Measurements from ENCODE around the gene TMEM184A.

The TMEM184A gene

DNA sequence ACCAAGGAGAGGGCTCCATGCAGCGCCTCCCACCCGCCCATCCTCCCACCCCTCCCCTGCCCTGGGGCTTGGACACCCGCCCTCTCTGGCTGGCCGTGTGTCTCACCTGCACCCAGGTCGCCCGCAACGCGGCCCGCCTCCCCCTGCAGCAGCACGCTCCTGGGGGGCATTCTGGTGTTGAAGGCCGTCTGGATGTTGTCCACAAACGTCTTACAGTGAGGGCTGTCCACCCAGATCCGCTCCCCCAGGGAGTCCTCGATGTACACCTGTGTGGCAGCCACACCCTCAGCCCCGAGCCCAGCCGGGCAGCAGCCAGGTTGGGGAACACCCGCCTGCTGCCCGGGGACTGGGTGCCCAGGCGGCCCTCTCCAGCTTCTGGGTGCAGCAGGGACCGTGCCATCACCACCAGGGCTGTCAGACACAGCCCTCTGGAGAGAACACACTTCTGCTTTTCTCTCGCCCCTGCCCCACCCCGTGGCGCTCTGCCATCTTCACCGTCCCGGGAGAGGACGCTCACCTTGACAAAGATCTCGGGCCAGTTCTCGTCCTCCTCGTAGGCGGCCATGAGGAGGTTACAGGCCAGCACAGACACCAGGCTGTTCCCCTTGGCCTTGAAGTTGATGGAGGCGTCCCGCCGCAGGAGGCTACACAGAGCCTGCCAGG is 56.5 kb downstream of the TMEM184A start:
- DNase-seq: no peak

DNA sequence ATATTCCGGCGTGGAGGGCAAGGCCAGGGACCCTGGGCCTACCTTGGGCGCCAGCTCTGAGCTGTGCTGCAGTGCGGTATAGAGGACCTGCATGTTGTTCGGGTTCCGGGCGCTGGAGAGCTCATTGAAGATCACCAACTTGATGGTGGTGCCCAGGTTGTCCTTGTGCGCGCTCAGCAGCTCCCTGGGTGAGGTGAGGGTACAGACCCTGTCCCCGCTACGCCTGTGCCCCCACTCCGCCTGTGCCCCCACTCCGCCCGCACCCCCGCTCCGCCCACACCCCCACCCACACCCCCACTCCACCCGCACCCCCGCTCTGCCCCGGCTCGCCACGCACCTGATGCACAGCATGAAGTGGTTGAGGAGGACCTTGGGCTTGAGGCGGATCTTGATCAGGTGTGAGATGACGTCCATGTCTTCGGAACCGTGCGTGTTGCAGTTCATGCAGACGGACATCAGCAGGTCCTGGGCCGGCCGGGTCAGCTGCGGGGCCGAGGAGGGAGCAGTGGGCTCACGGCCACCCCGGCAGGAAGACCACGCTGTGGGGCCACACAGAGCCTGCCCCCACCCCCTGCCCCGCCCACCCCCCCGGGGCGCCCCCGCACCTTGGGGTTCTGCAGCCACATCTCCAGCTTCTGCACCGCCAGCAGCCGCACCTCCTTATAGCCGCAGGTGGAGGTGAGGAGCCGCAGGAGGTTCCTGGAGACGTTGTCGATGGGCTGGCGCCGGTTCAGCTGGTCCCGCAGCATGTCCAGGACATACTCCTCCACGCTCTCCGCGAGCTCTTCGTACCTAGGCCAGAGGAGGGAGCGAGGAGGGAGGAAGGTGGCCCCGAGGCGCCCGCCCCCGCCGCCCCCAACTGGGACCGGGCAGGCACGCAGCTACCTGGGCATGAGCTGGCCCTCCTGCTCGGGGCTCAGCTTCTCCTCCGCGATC is 57.4 kb downstream of the TMEM184A start:
- DNase-seq: no peak

DNA sequence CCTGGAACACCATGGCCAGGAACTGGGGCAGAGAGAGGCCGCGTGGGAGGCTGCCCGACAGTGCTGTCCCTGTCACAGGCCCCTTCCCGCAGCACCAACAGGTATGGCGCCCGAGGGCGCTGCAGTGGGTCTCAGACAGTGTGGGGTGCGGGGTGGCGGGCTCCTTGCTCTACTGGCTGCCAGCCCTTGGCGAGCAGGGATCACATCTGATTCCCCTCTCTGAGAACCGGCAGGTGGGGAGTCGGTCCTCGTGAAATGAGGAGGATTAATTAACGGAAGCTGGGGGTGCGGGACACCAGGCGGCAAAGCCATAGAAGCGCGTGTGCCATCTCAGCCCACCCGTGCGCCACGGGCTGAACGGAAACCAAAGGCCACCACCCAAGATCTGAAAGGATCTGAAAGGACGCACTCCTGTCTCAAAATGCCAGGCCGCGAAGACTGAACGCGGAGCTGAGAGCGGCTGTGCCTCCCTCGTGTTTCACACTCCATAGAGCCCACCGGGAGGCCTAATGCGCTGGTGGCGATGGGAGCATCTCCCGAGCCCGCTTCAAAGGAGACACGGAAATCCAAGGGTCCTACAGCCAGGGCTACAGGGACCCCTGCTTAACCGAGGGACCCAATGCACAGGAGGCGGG is 58.6 kb downstream of the TMEM184A start:
- DNase-seq: no peak

DNA sequence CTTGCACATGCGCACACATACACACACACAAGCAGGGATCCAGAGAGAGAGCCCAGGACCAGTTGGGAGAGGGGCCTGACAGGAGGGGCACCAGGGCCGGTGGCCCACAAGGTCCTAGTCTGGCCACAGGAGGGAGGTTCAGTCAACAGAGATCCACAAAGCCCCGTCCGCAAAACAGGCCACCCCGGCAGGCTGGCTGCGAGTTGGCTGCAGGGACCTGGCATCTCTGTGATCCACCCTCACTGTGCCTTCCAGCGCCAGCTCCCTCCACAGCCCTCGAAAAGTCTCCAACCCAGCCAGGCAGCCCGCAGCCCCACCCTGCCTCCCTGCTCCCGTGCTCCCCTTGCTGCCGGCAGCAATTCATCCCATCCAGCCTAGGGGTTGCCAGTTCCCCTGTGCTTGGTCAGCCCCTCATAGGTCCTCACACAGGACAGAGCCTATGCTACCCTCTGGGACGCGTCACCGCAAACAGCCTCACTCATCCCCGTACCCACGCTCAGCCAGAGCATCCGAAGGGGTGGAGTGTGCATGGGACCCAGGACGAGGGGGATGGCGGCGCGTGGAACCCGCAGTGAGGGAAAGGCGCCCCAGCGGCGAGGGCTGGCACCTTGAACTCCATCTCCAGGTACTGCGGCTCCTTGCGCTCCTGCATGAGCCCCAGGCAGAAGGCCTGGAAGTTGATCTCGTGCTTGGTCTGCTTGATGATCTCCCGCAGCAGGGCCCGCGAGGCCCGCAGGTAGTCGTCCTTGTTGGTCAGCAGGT is 59.3 kb downstream of the TMEM184A start:
- no peak for DNase-seq

DNA sequence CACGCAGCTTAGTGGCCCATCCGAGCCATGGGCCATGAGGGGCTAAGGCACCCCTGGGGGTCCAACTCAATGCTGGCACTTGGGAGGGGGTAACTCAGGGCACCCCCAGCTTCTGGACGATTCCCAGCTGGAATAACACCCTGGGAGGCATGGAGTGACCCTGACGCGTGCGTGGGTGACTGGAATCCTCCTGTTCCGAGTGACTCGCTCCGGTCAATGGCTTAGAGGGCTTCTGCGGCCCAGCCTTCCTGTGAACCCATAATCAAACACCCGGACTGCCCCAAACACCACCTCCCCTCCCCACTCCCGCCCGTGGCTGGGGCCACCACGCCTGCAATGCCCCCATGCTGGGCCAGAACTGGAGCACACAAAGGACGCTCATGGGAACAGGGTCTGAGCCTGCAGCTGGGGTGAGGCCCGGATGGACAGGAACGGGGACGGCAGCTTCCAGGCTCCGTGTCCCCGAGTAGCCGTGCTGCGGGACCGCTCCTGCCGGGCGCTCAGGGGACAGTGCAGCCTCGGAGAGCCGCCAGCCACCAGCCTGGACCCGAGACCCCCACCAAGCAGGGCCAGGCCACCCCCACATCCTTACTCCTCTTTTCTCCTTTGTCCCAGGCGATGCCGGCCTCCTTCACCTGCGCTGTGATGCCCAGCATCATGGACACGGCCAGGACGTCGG is 60.3 kb downstream of the TMEM184A start:
- no peak for DNase-seq

DNA sequence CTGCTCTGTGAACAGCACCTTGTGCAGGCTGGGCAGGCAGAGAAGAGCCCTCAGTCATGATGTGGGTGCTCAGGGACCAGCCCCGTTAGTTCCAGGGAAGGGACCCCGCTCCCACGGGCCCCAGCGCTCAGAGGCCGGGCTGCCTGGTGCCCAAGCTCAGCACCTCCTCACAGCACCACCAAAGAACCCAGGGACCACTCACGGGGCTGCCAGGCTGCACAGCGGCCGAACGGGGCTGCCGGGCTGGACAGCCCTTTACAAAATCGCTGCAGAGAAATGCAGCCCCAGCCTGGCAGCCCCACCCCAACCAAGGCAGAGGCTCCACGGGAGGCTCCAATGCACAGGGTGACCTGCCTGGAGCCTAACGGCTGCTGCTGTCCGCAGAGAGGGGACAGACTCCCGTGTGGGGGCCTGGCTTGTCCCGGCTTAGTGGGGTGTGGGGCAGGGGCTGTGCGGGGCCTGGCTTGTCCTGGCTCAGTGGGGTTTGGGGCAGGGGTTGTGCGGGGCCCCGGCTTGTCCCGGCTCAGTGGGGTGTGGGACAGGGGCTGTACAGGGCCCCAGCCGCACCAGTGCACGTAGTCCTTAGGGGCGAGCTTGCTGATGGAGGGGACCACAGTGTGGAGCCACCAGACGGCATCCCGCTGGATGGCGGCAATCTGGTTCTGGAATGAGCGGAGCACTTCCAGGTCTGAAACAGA is 61.0 kb downstream of the TMEM184A start:
- no peak for DNase-seq

DNA sequence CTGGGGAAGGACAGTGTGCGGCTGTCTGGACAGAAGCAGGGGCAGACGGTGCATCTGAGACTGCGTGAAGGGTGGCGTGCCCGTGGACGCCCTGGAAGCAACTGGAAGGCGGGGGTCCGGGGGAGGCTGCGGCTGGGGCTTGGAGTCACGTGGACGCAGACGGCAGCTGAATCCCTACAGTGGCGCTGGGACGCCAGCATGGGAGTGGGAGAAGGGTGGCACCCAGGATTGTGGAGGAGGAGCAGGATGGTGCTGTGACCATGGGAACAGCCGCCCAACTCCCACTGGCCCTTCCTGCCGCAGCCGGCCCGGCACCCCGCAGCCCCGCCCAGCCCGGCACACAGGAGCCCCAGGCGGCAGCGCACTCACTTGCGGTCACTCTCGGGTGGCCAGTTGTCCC is 61.6 kb downstream of the TMEM184A start:
- no peak for DNase-seq

DNA sequence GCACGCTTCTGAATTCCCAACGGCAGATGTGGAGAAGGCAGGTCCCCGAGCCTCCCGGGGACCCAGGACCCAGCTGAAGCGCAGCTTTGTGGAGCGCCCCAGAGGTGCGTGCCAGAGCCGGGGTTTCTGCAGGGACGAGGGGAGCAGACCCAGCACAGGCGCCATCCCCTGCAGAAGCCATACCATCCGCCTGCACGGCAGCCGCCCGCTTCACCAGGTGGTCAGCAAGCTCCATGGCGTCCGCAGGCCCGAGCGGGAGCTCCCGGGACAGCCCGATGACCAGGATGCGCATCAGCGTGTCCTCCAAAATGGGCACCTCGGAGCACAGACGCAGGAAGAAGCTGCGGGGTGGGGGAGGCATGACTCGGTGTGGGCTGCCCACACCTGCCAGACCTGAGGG is 62.4 kb downstream of the TMEM184A start:
- no peak for DNase-seq

DNA sequence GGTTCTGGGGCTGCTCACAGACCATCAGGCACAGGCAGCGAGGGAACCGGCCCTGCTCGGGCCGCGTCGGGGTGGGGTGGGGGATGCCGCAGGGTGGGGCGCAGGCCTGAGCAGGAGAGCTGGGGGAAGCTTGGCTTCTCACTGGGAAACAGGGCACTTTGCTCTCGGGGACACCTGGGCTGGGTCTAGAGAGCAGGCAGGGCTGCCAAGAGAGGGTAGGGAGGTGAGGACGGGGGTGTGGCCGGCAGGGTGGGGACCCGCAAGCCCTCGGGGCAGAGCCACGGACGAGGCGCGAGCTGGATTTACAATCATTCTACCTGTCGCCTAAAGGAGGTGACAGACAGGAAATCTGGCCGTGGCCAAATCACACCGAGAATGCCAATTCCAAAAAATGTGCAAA is 62.9 kb downstream of the TMEM184A start:
- no peak for DNase-seq

DNA sequence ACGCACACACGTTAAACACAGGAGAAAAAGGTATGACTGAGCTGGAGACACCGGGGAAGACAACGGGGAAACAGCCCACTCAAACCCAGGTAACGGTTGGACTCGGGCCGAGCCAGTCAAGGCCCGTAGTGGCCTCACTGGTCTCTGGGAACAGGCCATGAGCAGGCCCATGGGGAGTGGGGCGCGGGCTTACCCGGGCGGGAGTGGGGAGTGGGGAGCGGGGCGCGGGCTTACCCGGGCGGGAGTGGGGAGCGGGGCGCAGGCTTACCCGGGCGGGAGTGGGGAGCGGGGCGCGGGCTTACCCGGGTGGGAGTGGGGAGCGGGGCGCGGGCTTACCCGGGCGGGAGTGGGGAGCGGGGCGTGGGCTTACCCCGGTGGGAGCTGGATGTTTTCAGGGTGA is 63.4 kb downstream of the TMEM184A start:
- no peak for DNase-seq

All from activated effector memory CD4-positive, alpha-beta T cell treated with anti-CD3 and anti-CD28 coated beads, Interleukin-2, amount 50 U/mL, for 16 hours (primary cell).